HUES48 (cell line): ENCODE data around the gene WNK1.
"Not testable (repeated sequence)": the region's sequence is repeated elsewhere in the genome, so short reads cannot be mapped to it uniquely, and the experiment has no call there.

Experiments
- H3K27ac ChIP-seq: one replicate; pipeline ENCODE4 v1.7.0; 2013; ENCODE audit warnings: low read depth, low read length, inconsistent platforms
- H3K27me3 ChIP-seq: 2 replicates; pipeline ENCODE4 v1.6.1; 2013; ENCODE audit warnings: mild to moderate bottlenecking, low read length; ENCODE audit not compliant: control insufficient read depth, insufficient read depth
- H3K36me3 ChIP-seq: 2 replicates; pipeline ENCODE4 v1.6.1; 2013; ENCODE audit warnings: low read length; ENCODE audit not compliant: control insufficient read depth, insufficient read depth
- H3K4me1 ChIP-seq: 2 replicates; pipeline ENCODE4 v1.6.1; 2013; ENCODE audit warnings: mild to moderate bottlenecking, low read length; ENCODE audit not compliant: control insufficient read depth, insufficient read depth
- H3K4me3 ChIP-seq: 2 replicates; pipeline ENCODE4 v1.5.1; 2013; ENCODE audit warnings: mild to moderate bottlenecking, low read depth, low read length
- H3K9ac ChIP-seq: 2 replicates; pipeline ENCODE4 v1.6.1; 2013; ENCODE audit warnings: mild to moderate bottlenecking, low read depth, low read length, moderate library complexity
- H3K9me3 ChIP-seq: 2 replicates; pipeline ENCODE4 v1.6.1; 2013; ENCODE audit warnings: low read length; ENCODE audit not compliant: control insufficient read depth, insufficient read depth

WNK1 gene

GRCh38 chr12:848882-849527, 96.6 kb downstream of the WNK1 start:
- Histone ChIP-seq H3K27ac (no peak overlapping the region), H3K4me1 (no peaks in the 10 kb centered on the region), H3K27me3 (no peaks in the 10 kb centered on the region), H3K4me3 (no peak overlapping the region), H3K36me3 (peaks cover 12% of the 10 kb centered on the region; the same call in 1 of the 2 replicates), H3K9ac (no peak overlapping the region), H3K9me3 (no peaks in the 10 kb centered on the region)

GRCh38 chr12:849733-850437, 97.5 kb downstream of the WNK1 start:
- not testable (repeated sequence) for H3K9me3 ChIP-seq, H3K4me1 ChIP-seq, H3K27ac ChIP-seq, H3K27me3 ChIP-seq, H3K9ac ChIP-seq, H3K4me3 ChIP-seq
- peaks cover 12% of the 10 kb centered on the region; the same call in 1 of the 2 replicates for H3K36me3 ChIP-seq

- Histone ChIP-seq H3K27ac (no peak overlapping the region), H3K9ac (no peak overlapping the region), H3K36me3 (peaks cover 6% of the 10 kb centered on the region; the same call in 1 of the 2 replicates), H3K27me3 (no peaks in the 10 kb centered on the region), H3K4me1 (no peaks in the 10 kb centered on the region), H3K4me3 (no peak overlapping the region), H3K9me3 (no peaks in the 10 kb centered on the region)
Measured at GRCh38 chr12:851343-851742, 99.0 kb downstream of the WNK1 start.

- Histone ChIP-seq H3K4me3 (no peak overlapping the region), H3K9me3 (no peaks in the 10 kb centered on the region), H3K4me1 (no peaks in the 10 kb centered on the region), H3K27ac (no peak overlapping the region), H3K9ac (no peak overlapping the region), H3K27me3 (no peaks in the 10 kb centered on the region), H3K36me3 (peaks cover 12% of the 10 kb centered on the region)
Measured at GRCh38 chr12:851913-852312, 99.5 kb downstream of the WNK1 start.

- no peaks in the 10 kb centered on the region for H3K4me1 ChIP-seq
- H3K36me3 ChIP-seq: peaks cover 15% of the 10 kb centered on the region
- no peaks in the 10 kb centered on the region for H3K9me3 ChIP-seq
- H3K4me3 ChIP-seq: no peak overlapping the region
- no peak overlapping the region for H3K27ac ChIP-seq
- no peak overlapping the region for H3K9ac ChIP-seq
- no peaks in the 10 kb centered on the region for H3K27me3 ChIP-seq
Measured at GRCh38 chr12:852864-853263, 100.5 kb downstream of the WNK1 start.

DNA sequence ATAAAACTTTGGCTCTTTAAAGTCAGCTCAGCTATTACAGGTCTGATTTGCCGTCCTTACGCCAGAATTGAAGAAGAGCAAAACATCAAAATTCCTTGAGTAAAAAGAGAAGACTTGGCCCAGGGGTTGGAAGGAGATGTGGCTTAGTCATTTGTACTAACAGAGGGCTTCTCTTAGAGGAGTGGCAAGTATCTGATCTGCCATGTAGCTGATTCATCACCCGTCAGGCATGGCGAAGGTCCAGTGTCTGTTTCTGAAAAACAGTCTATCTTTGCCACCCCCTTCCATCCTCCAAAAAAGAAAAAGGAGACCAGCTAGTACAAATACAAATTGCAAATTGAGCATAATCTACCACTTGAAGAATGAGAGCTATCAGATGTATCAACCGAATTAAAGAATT, 105.2 kb downstream of the WNK1 start:
- no peak overlapping the region for H3K27ac ChIP-seq

GRCh38 chr12:862303-862911, 110.0 kb downstream of the WNK1 start:
- Histone ChIP-seq H3K27ac (no peak overlapping the region), H3K4me1 (no peaks in the 10 kb centered on the region), H3K9me3 (no peaks in the 10 kb centered on the region), H3K36me3 (peaks cover 91% of the 10 kb centered on the region), H3K27me3 (no peaks in the 10 kb centered on the region), H3K9ac (no peak overlapping the region), H3K4me3 (no peak overlapping the region)

More for the DNA sequence above, 105.2 kb downstream of the WNK1 start:
- H3K9me3 ChIP-seq: no peaks in the 10 kb centered on the region
- no peak overlapping the region for H3K9ac ChIP-seq
- peaks cover 60% of the 10 kb centered on the region for H3K36me3 ChIP-seq
- no peak overlapping the region for H3K4me3 ChIP-seq
- no peaks in the 10 kb centered on the region for H3K27me3 ChIP-seq
- H3K4me1 ChIP-seq: no peaks in the 10 kb centered on the region

GRCh38 chr12:863285-863684, 110.9 kb downstream of the WNK1 start:
- Histone ChIP-seq H3K9ac (no peak overlapping the region), H3K4me3 (no peak overlapping the region), H3K4me1 (no peaks in the 10 kb centered on the region), H3K27ac (no peak overlapping the region), H3K27me3 (no peaks in the 10 kb centered on the region), H3K36me3 (peaks cover 91% of the 10 kb centered on the region), H3K9me3 (no peaks in the 10 kb centered on the region)

DNA sequence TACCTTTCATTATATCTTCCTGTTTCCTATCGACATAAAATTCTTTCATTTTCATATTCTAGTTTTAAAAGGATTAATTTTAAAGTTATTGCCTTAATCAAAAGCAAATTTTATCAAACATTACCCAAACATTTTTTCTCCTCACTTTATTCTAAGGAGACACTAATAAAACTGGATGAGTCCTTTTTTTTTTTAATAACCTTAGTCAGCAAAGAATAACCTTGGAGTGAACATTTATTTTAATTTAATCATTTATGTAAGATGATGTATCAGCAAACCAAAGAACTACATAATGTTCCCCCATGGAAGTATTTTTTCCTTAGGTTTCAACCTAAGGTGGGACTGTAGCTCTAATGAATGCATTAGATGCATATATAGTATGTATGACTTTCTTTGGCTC, 113.2 kb downstream of the WNK1 start:
- Histone ChIP-seq H3K27me3 (no peaks in the 10 kb centered on the region), H3K4me1 (no peaks in the 10 kb centered on the region), H3K4me3 (no peak overlapping the region), H3K27ac (no peak overlapping the region), H3K9ac (no peak overlapping the region), H3K36me3 (peaks cover 93% of the 10 kb centered on the region), H3K9me3 (no peaks in the 10 kb centered on the region)

- no peaks in the 10 kb centered on the region for H3K27me3 ChIP-seq
- no peaks in the 10 kb centered on the region for H3K4me1 ChIP-seq
- no peak overlapping the region for H3K4me3 ChIP-seq
- H3K27ac ChIP-seq: no peak overlapping the region
- no peak overlapping the region for H3K9ac ChIP-seq
- H3K9me3 ChIP-seq: no peaks in the 10 kb centered on the region
- H3K36me3 ChIP-seq: peaks cover 84% of the 10 kb centered on the region
Measured at GRCh38 chr12:867905-868304, 115.5 kb downstream of the WNK1 start.

GRCh38 chr12:868722-869121, 116.3 kb downstream of the WNK1 start:
- no peak overlapping the region for H3K4me3 ChIP-seq
- H3K9ac ChIP-seq: no peak overlapping the region
- no peaks in the 10 kb centered on the region for H3K4me1 ChIP-seq
- no peak overlapping the region for H3K27ac ChIP-seq
- peaks cover 86% of the 10 kb centered on the region for H3K36me3 ChIP-seq
- no peaks in the 10 kb centered on the region for H3K27me3 ChIP-seq
- no peaks in the 10 kb centered on the region for H3K9me3 ChIP-seq
